ENCODE data around the gene NLRP5. TPM values are rescaled to one million over a fixed set of nuclear protein-coding genes. Genes with fewer than 3 reads are reported as not detected.
A peak's percentile ranks its signal among the peaks of the same experiment; 100 is the strongest.

The NLRP5 gene
- total RNA-seq, 1 donor from 2014 or later: not detected

GRCh38 chr19:56107626-56108351 is 121.2 kb downstream of the NLRP5 start:
- intact Hi-C loops (cut with DNase I): loop anchor here (1.0 kb wide), 1 partner anchor 14 kb away; the partner anchor contains the start of gene ZNF787
- DNase-seq (ENCODE audit: missing footprints): no peak
- no peak for ATAC-seq

- intact Hi-C loops (cut with DNase I): loop anchor here (1.0 kb wide), 1 partner anchor 13 kb away; the partner anchor contains the start of gene ZNF787
Observed at GRCh38 chr19:56108447-56109195, 122.0 kb downstream of the NLRP5 start.

GRCh38 chr19:56109226-56109625 is 122.7 kb downstream of the NLRP5 start:
- ATAC-seq (no peak), DNase-seq (ENCODE audit: missing footprints) (no peak)
- intact Hi-C loops (cut with DNase I): no loop called here

More at GRCh38 chr19:56108447-56109195, 122.0 kb downstream of the NLRP5 start:
- peak; percentile 78 for DNase-seq (ENCODE audit: missing footprints)
- ATAC-seq: peak; percentile 33

- ATAC-seq (peak; percentile 81), DNase-seq (ENCODE audit: missing footprints) (peak; percentile 76)
- intact Hi-C loops (cut with DNase I): loop anchor here (1.0 kb wide), 1 partner anchor 10 kb away; no protein-coding TSS in a partner anchor
Observed at GRCh38 chr19:56110515-56111448, 124.2 kb downstream of the NLRP5 start.

Other genes starting within 250 kb of the NLRP5 start
- gene NLRP9, start 248.4 kb upstream of the NLRP5 start, total RNA-seq: not detected
- gene RFPL4A, start 227.7 kb upstream of the NLRP5 start, total RNA-seq: not detected
- not detected for gene RFPL4AL1, start 217.7 kb upstream of the NLRP5 start, total RNA-seq
- not detected for gene NLRP11, start 154.8 kb upstream of the NLRP5 start, total RNA-seq
- gene NLRP4, start 150.2 kb upstream of the NLRP5 start, total RNA-seq: not detected
- gene NLRP13, start 54.4 kb upstream of the NLRP5 start, total RNA-seq: not detected
- not detected for gene NLRP8, start 38.9 kb upstream of the NLRP5 start, total RNA-seq
- gene ZNF787, start 134.5 kb downstream of the NLRP5 start, total RNA-seq: 35.3 TPM
- gene ZNF444, start 154.5 kb downstream of the NLRP5 start, total RNA-seq: 29.1 TPM
- not detected for gene GALP, start 189.2 kb downstream of the NLRP5 start, total RNA-seq
- gene ZSCAN5B, start 211.0 kb downstream of the NLRP5 start, total RNA-seq: not detected
- gene ZSCAN5C, start 215.5 kb downstream of the NLRP5 start, total RNA-seq: not detected